Right lobe of liver (tissue), 6 donors: ENCODE data around the gene NUMA1. TPM values are rescaled to one million over a fixed set of nuclear protein-coding genes. Genes with fewer than 3 reads are reported as not detected.

Experiments used
- ATAC-seq, 4 donors: fragments of 200-7000 bp; cut with Tn5 transposase; one replicate each; pipeline ENCODE4 v1.9.1; 2020; ENCODE audit warnings: mild to moderate bottlenecking in 4 of 4, moderate library complexity in 4 of 4
- DNase-seq, 3 donors: peaks; one replicate each; pipeline ENCODE4 v3.0.0-alpha.2; 2020
- H3K27ac ChIP-seq, 3 donors: fragments of 200-600 bp; one replicate each; pipeline ENCODE4 v1.8.0; 2022
- H3K27me3 ChIP-seq, 2 donors: fragments of 200-600 bp; one replicate each; pipeline ENCODE4 v1.8.0; 2022
- H3K36me3 ChIP-seq, 4 donors: fragments of 200-600 bp; sonication (generic) in 1 of 4; one replicate each; pipeline versions ENCODE4 v1.5.1 to v1.8.0; 2017 to 2022; ENCODE audit warnings: control low read depth in 1 of 4
- H3K4me1 ChIP-seq, 4 donors: fragments of 200-600 bp; sonication (generic) in 1 of 4; one replicate each; pipeline versions ENCODE4 v1.5.1 to v1.8.0; 2017 to 2022; ENCODE audit warnings: control low read depth in 1 of 4
- H3K4me3 ChIP-seq, 3 donors: fragments of 200-600 bp; one replicate each; pipeline ENCODE4 v1.8.0; 2022
- H3K9me3 ChIP-seq, 4 donors: fragments of 200-600 bp; sonication (generic) in 1 of 4; one replicate each; pipeline versions ENCODE4 v1.5.1 to v1.8.0; 2017 to 2022; ENCODE audit warnings: control low read depth in 1 of 4
- CTCF ChIP-seq, 4 donors: fragments of 200-600 bp in 3 of 4; fragments of 450-650 bp in 1 of 4; IDR thresholded peaks; one replicate each; pipeline versions ENCODE4 v1.5.1 to v1.8.0; 2016 to 2022; ENCODE audit warnings: antibody characterized with exemption in 4 of 4, mild to moderate bottlenecking in 2 of 4
- POLR2A ChIP-seq: fragments of 450-650 bp; IDR thresholded peaks from one replicate; pipeline ENCODE4 v1.6.1; 2017; ENCODE audit warnings: antibody characterized with exemption, mild to moderate bottlenecking
- WGBS: methylation state at CpG from one replicate; pipeline ENCODE4 v1.1.6; 2018; ENCODE audit warnings: low coverage, low lambda C conversion rate; ENCODE audit not compliant: insufficient coverage; ENCODE audit errors: missing lambda C conversion rate; 5-methylcytosine and 5-hydroxymethylcytosine counted together
- intact Hi-C, 2 donors: fragments of 100-400 bp; cut with DNase I; formaldehyde crosslinking; loops; one replicate each; pipeline versions ENCODE4 v1.11.2 to v1.14.1; 2022
- total RNA-seq, 6 experiments: library from RNA; depleted of rRNA in 2 of 6; stranded (reverse); fragments of >200 nt in 2 of 6; fragmentation: NEBNext Ultra II Directional in 3 of 6; extraction: Animal tissue kit (Norgen Biotek cat#: 25700) in 3 of 6; gene quantifications; one replicate each; pipeline versions ENCODE4 v1.1.0 to v1.2.4, GENCODE V29; 2016 to 2023
- donor health status: DM: no; HTN: yes; CAD: no.
- donor health status: DM: no; HTN: no; CAD: no.
- donor health status: DM: no; HTN: no; CAD: no.
- donor health status: DM: no; HTN: yes; CAD: no.
- donor health status: DM: no; HTN: yes; CAD: no.

Gene NUMA1
- total RNA-seq, 6 experiments from 2014 or later = 47.3 to 62.5 (median 54.5) TPM

- no peak for TF ChIP-seq CTCF (IDR thresholded peaks at IDR 0.05)
- TF ChIP-seq POLR2A = no peak
- no peak overlapping the region for H3K4me3 ChIP-seq
- H3K9me3 ChIP-seq = no peaks in the 10 kb centered on the region
- intact Hi-C loops = no loop called here
- H3K36me3 ChIP-seq = peaks cover 12 to 89% (median 63%) of the 10 kb centered on the region in 4 donors
- H3K27ac ChIP-seq = no peak overlapping the region
- no peak for DNase-seq
- H3K27me3 ChIP-seq = no peaks in the 10 kb centered on the region
- no peak for ATAC-seq
- H3K4me1 ChIP-seq = peaks cover 0 to 16% (median 5%) of the 10 kb centered on the region in 4 donors
- WGBS = 100% methylated on average over 1 of the region's 7 CpGs
These were observed 71.6 kb downstream of the NUMA1 start for GRCh38 chr11:72008728-72009127.

GRCh38 chr11:72007587-72007986 is 72.8 kb downstream of the NUMA1 start:
- 87% methylated on average over 3 of the region's 5 CpGs for WGBS
- no peak for TF ChIP-seq POLR2A
- no peak for TF ChIP-seq CTCF (IDR thresholded peaks at IDR 0.05)
- no peak for DNase-seq
- no peaks in the 10 kb centered on the region for H3K9me3 ChIP-seq
- H3K27me3 ChIP-seq = no peaks in the 10 kb centered on the region
- H3K27ac ChIP-seq = no peak overlapping the region
- peaks cover 0 to 4% (median 0%) of the 10 kb centered on the region in 4 donors for H3K4me1 ChIP-seq
- no peak for ATAC-seq
- H3K4me3 ChIP-seq = no peak overlapping the region
- intact Hi-C loops = no loop called here
- H3K36me3 ChIP-seq = peaks cover 12 to 88% (median 60%) of the 10 kb centered on the region in 4 donors

- TF ChIP-seq POLR2A (no peak), CTCF (IDR thresholded peaks at IDR 0.05) (no peak)
- DNase-seq (no peak), ATAC-seq (no peak)
- H3K4me3 ChIP-seq = no peak overlapping the region
- 87% methylated on average over 10 of the region's 15 CpGs for WGBS
- H3K4me1 ChIP-seq = no peaks in the 10 kb centered on the region
- intact Hi-C loops = no loop called here
- peaks cover 12 to 86% (median 58%) of the 10 kb centered on the region in 4 donors for H3K36me3 ChIP-seq
- no peak overlapping the region for H3K27ac ChIP-seq
- H3K27me3 ChIP-seq = no peaks in the 10 kb centered on the region
- no peaks in the 10 kb centered on the region for H3K9me3 ChIP-seq
These were observed 73.3 kb downstream of the NUMA1 start for GRCh38 chr11:72007089-72007476.

- DNase-seq = no peak
- no peaks in the 10 kb centered on the region for H3K4me1 ChIP-seq
- peaks cover 12 to 85% (median 54%) of the 10 kb centered on the region in 4 donors for H3K36me3 ChIP-seq
- H3K4me3 ChIP-seq = no peak overlapping the region
- no peaks in the 10 kb centered on the region for H3K9me3 ChIP-seq
- intact Hi-C loops = no loop called here
- no peak overlapping the region for H3K27ac ChIP-seq
- TF ChIP-seq POLR2A (no peak), CTCF (IDR thresholded peaks at IDR 0.05) (no peak)
- 85% methylated on average over 3 of the region's 8 CpGs for WGBS
- H3K27me3 ChIP-seq = no peaks in the 10 kb centered on the region
- no peak for ATAC-seq
These were observed 73.8 kb downstream of the NUMA1 start for GRCh38 chr11:72006309-72007088.
